NCI-H524 treated with DMSO at 0.1 percent for 48 hours (cell line): ENCODE results near the gene NCS1.
A peak's percentile ranks its signal among the peaks of the same experiment; 100 is the strongest.
"Not testable (repeated sequence)": the region's sequence is repeated elsewhere in the genome, so short reads cannot be mapped to it uniquely, and the experiment has no call there.

ENCODE experiments used
- DNase-seq: peaks from one replicate; lab custom pipeline; 2025; lab: John Stamatoyannopoulos, UW

NCS1 gene

GRCh38 chr9:130264414-130265350, 92.5 kb downstream of the NCS1 start:
- no peak for DNase-seq

DNA sequence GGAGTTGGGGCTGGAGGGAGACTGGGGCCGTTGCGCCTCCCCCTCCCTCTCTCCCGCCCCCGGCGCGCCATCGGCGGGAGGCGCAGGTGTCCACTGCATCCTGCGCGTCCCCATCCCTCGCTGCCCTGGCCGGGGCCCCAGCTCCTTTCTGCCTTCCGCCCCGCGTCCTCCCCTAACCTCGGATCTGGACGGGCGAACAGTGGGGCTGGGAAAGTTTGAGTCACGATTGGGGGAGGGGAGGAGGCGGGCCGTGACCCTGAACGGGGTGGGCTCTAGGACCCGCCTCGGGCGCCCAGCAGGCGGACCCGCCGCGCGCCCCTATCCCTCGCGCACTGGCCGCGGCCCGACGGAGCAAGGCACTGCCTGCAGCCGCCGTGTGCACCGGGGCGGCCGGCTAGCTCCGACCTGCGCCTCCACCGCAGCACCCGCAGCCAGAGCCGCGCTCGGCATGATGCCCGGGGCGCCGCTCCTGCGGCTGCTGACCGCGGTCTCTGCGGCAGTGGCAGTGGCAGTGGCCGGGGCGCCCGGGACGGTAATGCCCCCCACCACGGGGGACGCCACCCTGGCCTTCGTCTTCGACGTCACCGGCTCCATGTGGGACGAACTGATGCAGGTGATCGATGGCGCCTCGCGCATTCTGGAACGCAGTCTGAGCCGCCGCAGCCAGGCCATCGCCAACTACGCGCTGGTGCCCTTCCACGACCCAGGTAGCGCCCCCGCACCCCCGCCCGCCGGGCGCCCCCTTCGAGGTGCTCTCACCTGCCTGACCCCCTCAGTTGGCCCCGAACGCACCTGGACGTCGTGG, 93.4 kb downstream of the NCS1 start, which contains the start of gene HMCN2:
Gene HMCN2, plus strand, starts transcription at position 330 of the 805 bp plus-strand sequence. Its CDS starts 119 bp downstream, at position 449.
- no peak for DNase-seq

GRCh38 chr9:130266236-130267098, 94.3 kb downstream of the NCS1 start:
- DNase-seq, result no peak

GRCh38 chr9:130267930-130268329, 95.7 kb downstream of the NCS1 start:
- no peak for DNase-seq

- DNase-seq, result peak; percentile 80
Observed at GRCh38 chr9:130268521-130269211, 96.5 kb downstream of the NCS1 start.

DNA sequence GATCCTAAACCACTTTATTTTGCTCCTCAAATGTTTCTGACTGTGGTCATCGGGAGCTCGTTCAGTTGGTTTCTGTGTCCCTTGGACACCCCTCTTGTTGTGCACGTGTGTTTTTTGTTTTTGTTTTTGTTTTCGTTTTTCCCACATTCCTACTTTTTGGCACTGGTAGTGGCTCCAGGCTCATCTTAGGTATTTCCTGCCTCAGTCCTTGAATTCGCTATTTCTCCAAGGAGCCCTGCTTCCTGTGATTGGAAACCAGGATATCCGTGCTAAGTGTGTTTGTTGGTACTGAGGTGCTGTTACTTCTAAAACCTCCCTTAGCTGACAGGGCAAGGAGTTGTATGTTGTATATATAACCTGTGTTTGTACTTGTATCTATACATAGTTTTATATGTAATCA, 99.3 kb downstream of the NCS1 start:
- DNase-seq, result no peak

GRCh38 chr9:130275156-130275555, 103.0 kb downstream of the NCS1 start:
- no peak for DNase-seq

GRCh38 chr9:130276121-130276520, 103.9 kb downstream of the NCS1 start:
- no peak for DNase-seq

GRCh38 chr9:130276955-130277354, 104.8 kb downstream of the NCS1 start:
- no peak for DNase-seq

GRCh38 chr9:130277525-130277924, 105.3 kb downstream of the NCS1 start:
- DNase-seq, result not testable (repeated sequence)

GRCh38 chr9:130283539-130284248, 111.5 kb downstream of the NCS1 start:
- no peak for DNase-seq

DNA sequence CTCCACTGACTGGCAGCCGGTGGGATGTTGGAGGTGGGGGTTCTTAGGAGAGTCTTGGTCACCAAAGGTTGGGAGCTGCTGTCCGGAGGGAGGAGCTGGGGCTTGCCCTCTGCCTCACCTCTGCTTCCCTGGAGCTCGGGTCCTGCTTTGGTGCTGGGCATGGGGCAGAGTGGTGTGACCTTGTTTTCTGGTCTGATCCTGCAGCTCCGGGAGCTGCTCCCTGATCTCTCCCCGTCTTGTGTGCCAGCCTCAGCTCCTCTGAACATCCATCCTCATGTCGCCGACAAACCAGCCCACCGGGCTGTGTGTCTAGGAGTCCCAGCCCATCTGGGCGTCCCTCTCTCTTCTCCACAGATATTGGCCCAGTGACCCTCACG, 112.0 kb downstream of the NCS1 start:
- no peak for DNase-seq

GRCh38 chr9:130284690-130285089, 112.5 kb downstream of the NCS1 start:
- DNase-seq, result no peak

DNA sequence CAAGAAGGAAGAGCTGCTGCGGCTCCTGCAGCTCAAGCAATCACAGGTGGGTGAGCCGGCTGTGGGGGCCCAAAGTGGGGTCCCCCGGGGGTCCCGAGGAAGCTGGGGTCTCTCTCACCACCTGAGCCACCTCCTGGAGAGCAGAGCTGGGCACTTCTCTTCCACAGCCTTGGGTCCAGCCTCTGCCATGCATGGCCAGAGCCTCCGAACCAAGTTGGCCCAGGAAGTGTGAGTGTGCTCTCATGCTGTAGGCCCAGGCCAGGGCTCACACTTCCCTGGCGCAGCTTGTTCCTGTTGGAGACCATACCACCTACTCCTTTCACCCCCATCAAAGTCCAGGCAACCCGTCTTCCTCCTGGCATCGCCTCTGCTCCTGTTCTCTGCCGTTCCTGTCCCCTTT, 113.1 kb downstream of the NCS1 start:
- DNase-seq, result no peak

- no peak for DNase-seq
Observed at GRCh38 chr9:130286072-130286770, 114.0 kb downstream of the NCS1 start.
